ENCODE results near the gene TARBP2. TPM values are rescaled to one million over a fixed set of nuclear protein-coding genes. Genes with fewer than 3 reads are reported as not detected.
A peak's percentile ranks its signal among the peaks of the same experiment; 100 is the strongest.

Gene TARBP2
- total and polyA plus RNA-seq, 9 donors, result 9.8 to 25.6 (median 20.6) TPM

GRCh38 chr12:53501615-53502181 lies 615 bp downstream of the TARBP2 start:
- no peaks in the 10 kb centered on the region for H3K27me3 ChIP-seq
- TF ChIP-seq EP300 (IDR thresholded peaks at IDR 0.05), result no peak
- TF ChIP-seq POLR2A (IDR thresholded peaks at IDR 0.05), result no peak
- peak in 1 of 3 donors; percentile 8 for TF ChIP-seq CTCF (IDR thresholded peaks at IDR 0.05)
- peak overlapping the region; percentile 75 for H3K4me3 ChIP-seq
- intact Hi-C loops (cut with DNase I), result loop anchor here (2.0 to 10.0 kb wide), 5 partner anchors 49 to 284 kb away; partner anchors contain the start of genes AAAS (in 4 of the 4), PCBP2 (in 2 of the 4) and PRR13 (in 1 of the 4)
- H3K9me3 ChIP-seq, result no peaks in the 10 kb centered on the region
- H3K36me3 ChIP-seq, result no peaks in the 10 kb centered on the region
- WGBS, 3 donors, result 20 to 42% (median 26%) methylated on average over 9 to 10 of the region's 10 CpGs
- DNase-seq, result peak in 3 of 5 donors; percentile 46 to 95 (median 61)
- H3K4me1 ChIP-seq (ENCODE audit: insufficient read depth), result peaks cover 20% of the 10 kb centered on the region
- H3K27ac ChIP-seq, result peak overlapping the region; percentile 86 to 99

GRCh38 chr12:53502331-53502730 lies 1.2 kb downstream of the TARBP2 start:
- peak overlapping the region; percentile 37 to 99 for H3K27ac ChIP-seq
- peaks cover 20% of the 10 kb centered on the region for H3K4me1 ChIP-seq (ENCODE audit: insufficient read depth)
- intact Hi-C loops (cut with DNase I), result loop anchor here (5.0 to 10.0 kb wide), 4 partner anchors 60 to 285 kb away; partner anchors contain the start of genes AAAS (in 4 of the 4) and PRR13 (in 1 of the 4)
- no peaks in the 10 kb centered on the region for H3K36me3 ChIP-seq
- H3K9me3 ChIP-seq, result no peaks in the 10 kb centered on the region
- no peak overlapping the region for H3K4me3 ChIP-seq
- no peaks in the 10 kb centered on the region for H3K27me3 ChIP-seq
- no peak for TF ChIP-seq EP300 (IDR thresholded peaks at IDR 0.05)
- 7 to 11% (median 10%) methylated on average over 9 of the region's 9 CpGs for WGBS, 3 donors
- peak; percentile 40 to 72 (median 50) for DNase-seq

- Histone ChIP-seq H3K4me3 (no peak overlapping the region), H3K27me3 (no peaks in the 10 kb centered on the region), H3K36me3 (no peaks in the 10 kb centered on the region), H3K27ac (peak overlapping the region; percentile 37 to 99), H3K9me3 (no peaks in the 10 kb centered on the region), H3K4me1 (ENCODE audit: insufficient read depth) (peaks cover 20% of the 10 kb centered on the region)
- DNase-seq, result peak in 4 of 5 donors; percentile 37 to 52 (median 48)
- TF ChIP-seq POLR2A (IDR thresholded peaks at IDR 0.05) (no peak), EP300 (IDR thresholded peaks at IDR 0.05) (no peak), CTCF (IDR thresholded peaks at IDR 0.05) (no peak)
- WGBS, 3 donors, result 56 to 62% (median 61%) methylated on average over 10 of the region's 10 CpGs
- intact Hi-C loops (cut with DNase I), result loop anchor here (5.0 to 10.0 kb wide), 4 partner anchors 61 to 286 kb away; partner anchors contain the start of genes AAAS (in 4 of the 4) and PRR13 (in 1 of the 4)
Measured at GRCh38 chr12:53502983-53503728, 2.1 kb downstream of the TARBP2 start.

GRCh38 chr12:53504004-53504920 lies 3.2 kb downstream of the TARBP2 start:
- Histone ChIP-seq H3K4me3 (no peak overlapping the region), H3K36me3 (no peaks in the 10 kb centered on the region), H3K27me3 (no peaks in the 10 kb centered on the region), H3K4me1 (ENCODE audit: insufficient read depth) (peaks cover 14% of the 10 kb centered on the region), H3K9me3 (no peaks in the 10 kb centered on the region), H3K27ac (no peak overlapping the region)
- TF ChIP-seq POLR2A (IDR thresholded peaks at IDR 0.05) (no peak), EP300 (IDR thresholded peaks at IDR 0.05) (no peak), CTCF (IDR thresholded peaks at IDR 0.05) (no peak)
- intact Hi-C loops (cut with DNase I), result loop anchor here (5.0 to 10.0 kb wide), 4 partner anchors 62 to 287 kb away; partner anchors contain the start of genes AAAS (in 4 of the 4) and PRR13 (in 1 of the 4)
- peak in 2 of 5 donors; percentile 34 to 43 for DNase-seq
- 45 to 51% (median 46%) methylated on average over 14 of the region's 14 CpGs for WGBS, 3 donors
